HG02623 (cell line): ENCODE results near the gene ADAR.

Experiments
- ATAC-seq: cut with Tn5 transposase; IDR thresholded peaks from one replicate; pipeline ENCODE4 v1.9.1; 2021; ENCODE audit warnings: moderate library complexity; ENCODE audit not compliant: unreplicated experiment

The ADAR gene

DNA sequence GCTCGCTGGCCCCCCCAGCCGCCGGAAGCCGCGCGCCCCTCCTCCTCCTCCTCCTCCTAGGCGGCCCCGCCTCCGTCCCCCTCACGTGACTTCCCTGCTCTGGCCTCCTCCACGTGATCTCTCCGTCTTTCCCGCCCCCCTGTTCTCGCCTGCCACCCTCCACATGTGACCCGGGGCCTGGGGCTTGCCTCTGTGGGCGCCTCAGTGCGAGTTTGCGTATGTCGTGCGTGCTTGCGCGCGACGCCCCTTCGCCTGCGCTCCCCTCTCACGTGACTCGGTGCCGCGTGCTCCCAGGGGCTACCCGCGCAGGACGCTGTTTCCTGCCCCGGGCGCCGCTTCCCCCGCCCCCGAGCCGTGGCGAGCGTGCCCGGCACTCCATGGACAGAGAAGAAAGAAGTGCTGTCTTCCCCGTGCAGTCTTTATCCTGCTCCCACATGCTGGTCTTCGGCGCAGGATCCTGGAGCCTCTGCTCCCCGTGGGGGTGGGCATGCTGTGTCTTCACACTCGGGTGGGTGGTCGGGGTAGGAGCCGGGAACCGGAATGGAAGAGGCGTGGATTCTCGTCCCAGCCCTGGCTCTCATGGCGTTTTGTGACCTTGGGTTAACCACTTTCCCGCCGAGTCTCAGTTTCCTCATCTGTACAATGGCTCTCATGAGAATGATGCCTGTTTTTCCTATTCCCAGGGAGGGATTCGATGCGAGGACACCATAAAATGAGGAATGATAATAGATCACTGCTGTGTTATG, 49.1 kb downstream of the ADAR start:
- ATAC-seq = peak; percentile 87

DNA sequence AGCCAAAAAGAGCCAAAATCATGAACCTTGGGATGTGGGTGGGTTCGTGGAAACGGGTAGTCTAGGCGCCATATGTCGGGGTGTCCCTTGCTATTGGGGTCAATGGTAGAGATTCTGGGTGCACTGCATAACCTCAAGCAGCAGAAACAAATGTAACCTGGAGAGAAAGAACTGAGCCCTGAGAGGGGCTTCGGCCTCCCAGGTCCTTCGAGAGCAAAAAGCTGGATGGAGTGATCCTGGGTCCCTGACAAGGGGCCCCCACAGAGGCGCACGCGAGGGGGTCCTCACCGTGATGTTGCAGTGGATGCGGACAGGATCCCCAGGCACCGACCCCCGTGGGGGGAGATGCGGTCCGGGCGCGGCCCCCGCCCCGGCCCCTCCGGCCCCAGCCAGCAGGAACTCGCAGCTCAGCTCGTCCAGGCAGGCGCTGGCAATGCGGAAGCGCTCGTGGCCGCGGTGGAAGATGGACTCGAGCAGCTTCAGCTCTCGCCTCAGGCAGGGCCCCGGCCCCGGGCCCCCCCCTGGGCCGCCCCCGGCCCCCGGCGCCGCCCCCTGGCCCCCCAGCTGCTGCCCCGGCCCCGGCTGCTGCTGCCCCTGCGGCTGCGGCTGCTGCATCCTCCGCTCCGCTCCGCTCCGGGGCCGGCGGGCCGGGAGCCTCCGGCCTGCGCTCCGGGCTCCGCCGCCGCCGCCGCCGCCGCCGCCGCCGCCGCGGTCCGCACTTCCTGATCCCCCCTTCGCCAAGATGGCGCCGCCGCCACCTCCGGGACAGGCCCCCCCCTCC, 49.9 kb downstream of the ADAR start, which contains the start of gene UBE2Q1:
UBE2Q1 (minus strand) TSS at position 724 of the 781 bp plus-strand sequence; CDS start at position 615, 109 bp downstream.
- ATAC-seq = peak; percentile 10

DNA sequence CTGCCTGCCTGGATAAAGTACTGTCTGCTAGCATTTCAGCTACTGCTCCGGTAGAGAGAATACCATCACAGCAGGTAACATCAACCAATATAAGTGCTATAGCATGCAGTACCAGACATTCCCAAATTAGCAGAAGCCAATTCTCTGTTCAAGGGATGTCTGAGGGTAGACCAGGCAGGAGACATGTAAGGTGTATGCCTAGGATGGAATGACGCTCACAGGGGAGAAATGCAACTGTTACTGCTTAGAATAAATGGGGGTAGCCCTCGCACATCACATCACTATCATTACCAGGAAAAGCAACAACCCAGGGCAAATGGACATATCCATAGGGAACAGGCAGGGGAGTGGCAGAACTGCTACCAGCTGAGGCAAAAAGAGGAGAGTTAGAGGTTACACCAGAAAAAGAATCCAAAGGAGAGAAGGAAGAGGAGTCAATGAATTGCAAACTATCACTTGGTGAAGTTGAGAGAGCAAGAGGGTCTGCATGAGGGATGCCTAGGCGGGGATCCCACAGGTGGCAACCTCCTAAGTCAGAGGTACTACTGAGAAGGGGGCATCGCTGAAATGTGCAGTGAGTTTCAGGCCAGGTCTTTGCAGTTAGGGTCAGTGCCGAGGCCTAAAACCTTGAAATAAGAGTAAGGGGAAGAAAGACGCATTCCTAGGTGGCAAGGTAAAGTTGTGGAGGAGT, 50.6 kb downstream of the ADAR start:
- no peak for ATAC-seq

DNA sequence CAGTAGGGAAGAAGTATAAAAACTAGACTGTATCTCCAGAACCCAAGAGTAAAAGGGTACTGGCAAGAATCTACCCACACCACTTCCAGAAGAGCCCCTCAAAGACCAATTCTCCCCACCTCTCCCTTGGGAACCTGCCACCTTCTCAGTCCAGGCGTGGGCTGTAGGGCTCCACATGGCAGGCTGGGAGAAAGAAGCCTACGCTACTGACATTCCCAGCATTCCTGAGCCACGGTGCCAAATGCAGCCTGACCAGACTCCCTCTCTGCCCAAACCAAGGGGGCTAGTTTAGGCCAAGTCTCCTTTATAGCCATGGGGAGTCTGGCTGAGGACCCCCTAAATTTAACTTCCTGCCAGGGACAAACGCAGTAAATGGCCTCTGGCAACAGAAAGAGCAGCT, 51.6 kb downstream of the ADAR start:
- no peak for ATAC-seq

DNA sequence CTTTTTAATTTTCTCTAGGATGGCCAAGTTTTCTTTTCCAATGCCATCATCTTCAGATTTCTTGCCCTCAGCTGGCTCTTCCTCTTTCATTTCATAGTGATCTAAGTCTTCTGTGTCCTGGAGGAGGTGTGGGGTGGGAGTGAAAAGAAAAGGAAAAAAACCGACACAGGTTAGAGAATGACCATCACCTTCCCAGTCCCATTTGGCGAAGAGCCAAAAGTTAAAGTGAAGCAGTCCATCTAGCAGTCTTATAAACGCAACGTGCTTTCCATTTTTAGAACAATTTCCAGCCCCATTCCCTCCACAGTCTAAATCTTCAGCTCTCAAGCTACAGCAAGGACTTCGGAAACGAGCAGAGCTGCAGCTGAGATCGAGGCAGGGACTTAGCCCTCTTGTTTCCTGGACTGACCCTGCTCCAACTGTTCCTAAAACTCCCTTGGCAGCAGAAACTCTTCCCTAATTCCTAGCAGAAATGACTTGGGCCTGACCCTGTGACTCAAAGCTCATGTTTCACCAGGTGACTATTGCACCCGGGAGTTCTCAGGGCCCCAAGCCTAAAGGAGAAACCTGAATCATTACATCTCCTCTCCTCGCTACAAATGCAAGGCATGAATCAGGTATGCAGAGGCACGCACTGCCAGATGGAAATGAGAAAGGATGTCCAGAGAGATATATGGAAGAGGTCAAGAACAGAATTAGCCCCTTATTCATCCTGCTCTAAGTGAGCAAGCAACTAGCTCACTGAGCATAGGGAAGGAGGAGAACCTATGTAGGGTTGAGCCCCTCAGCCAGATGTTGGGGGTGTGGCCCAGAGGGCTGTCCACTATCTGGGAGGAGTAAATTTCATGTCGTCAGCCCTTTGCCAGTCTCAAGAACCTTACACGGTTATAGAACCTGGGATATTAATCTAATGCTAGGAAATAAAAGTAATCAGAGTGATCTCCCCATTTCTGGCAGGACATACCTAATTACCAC, 54.6 kb downstream of the ADAR start:
- ATAC-seq = no peak

DNA sequence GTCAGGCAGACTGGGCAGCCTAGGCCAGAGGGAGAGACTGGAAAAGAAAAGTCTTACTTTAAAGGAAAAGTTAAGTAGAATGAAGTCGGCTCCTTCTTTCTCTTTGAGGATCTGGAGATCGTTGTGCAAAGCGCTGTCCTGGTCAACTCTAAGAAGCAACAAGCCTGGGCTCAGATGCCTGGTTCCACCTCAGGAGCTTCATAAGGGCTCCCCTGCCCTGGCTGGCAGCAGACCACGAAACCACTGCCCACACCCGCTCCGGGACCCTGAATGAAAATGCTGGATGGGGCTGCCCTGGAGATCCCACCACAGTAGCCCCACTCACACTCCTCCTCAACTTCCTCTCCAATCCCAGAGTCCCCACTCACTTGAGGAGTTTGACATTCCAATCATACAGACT, 56.0 kb downstream of the ADAR start:
- no peak for ATAC-seq

DNA sequence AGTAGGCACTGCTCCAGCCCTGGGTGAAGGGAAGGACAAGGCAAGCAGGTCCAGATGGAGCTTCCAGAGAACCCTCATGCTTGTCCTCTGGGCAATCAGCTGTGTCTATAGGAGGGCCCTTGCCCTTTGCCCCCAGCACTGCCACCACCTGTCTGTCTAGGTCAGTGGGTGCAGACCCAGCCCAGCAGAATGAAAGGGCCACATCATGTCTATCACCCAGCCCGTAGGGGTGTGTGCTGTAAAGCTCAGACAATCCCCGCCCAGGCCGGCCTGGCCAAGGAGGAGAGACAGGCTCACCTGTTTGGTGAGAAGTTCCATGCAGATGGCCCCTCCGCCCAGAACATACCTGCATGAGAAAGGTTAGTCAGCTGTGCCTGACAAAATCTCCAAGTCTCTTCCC, 56.5 kb downstream of the ADAR start:
- no peak for ATAC-seq

DNA sequence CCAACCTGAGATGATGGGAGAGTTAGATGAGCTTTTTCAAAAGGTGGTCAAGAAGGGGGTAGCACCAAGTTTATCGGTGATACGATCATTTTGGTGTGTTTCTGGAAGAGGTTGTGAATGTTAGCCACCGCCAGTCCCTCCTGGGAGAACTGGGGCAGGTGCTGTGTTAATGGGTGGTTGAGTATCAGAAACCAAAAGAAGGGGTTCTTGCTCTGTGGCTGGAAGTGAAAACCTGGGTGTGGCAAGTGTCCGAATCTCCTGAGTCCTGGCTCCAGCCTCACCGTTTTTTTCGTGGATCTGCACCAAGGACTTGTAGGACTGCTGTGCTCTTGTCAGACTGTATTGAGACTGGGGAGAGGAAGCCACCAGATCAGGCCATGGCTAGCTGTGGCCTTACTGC, 57.3 kb downstream of the ADAR start:
- ATAC-seq = no peak

DNA sequence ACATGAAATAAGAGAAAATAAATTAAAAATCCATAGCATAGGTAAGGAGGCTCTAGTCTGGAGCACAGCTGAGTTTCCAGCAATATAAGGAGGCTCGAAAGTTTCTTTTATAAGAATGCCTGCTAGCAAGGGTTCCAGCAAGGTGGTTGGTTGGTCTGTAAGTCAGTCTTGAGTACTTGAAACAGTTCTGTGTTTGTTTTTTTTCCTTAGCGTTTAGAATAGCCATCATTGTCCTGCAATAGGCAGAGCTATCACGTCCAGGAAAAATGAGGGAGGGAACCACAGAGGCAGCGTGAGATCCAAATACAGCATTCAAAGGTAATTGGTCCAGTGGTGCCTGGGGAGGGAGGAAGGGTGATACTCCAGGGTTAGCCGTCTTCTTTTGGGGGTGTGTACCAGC, 57.9 kb downstream of the ADAR start:
- ATAC-seq = no peak

DNA sequence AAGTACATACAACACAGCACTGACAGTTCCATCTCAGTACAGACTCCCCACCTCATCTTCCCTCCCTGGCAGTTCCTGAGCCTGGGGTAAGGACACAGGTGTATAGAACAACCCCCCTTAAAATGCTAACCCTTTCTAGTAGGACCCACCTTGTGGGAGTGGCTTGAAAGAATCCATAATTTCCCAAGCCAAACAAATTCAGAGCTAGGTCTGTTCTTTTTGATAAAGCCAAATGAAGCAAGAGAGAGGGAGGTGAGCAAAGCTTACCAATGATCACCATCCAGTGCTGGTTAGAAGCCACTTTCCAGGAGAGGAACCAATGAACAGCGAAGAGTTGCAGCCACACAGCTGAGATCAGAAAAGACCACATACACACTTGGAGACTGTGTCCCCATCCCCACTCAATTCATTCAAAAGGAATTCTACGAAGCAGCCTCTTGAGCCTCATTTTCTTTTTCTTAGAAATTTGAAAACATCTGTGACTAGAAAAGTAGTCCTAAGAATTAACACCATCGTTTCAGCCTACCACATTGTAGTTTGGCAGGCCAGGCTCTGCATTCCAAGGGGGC, 58.7 kb downstream of the ADAR start:
- no peak for ATAC-seq

DNA sequence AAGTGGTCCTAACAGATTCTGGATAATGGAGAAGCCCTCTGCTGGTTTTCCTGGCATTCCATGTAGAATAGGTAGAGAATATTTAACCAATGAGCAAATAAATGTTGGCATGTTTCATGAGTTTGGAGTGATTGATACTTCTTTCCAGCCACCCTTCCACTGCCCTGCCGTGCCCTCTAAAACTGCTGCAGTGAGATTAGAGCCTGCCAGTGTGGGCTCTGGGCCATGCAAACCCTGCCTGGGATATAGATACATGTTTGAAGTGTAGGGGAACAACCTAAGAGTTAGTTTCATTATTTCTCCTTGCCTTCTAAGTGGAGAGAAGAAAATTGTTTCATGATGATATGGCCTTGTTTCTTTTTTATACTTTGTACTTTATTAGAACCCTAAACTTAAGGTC, 60.0 kb downstream of the ADAR start:
- no peak for ATAC-seq

DNA sequence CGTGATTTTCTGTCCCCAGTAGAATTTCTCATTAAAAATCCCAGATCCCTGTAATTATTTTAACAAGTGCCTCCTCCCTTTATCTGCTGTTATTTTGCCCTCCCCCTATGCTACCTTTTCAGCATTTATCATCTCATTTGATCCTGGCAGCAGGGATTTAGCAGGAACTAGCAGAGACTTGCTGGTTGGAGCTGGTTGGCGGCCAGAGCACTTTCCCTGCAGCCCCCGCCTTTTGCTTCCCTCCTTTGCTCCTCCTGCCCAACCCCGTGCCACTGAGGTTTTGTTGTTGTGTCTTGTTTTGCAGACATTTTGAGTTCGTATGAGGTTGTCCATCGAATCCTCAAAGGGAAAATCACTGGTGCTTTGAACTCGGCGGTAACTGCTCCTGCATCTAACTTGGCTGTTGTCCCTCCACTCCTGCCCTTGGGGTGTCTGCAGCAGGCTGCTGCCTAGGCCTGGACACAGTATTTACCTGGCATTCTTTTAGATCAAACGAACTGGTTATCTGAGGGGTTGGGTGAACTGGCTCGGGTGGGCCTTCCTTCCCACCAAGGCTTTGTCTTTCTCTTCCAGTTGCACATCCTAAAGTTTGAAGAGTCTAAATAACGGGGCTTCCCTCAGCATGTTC, 60.8 kb downstream of the ADAR start:
- no peak for ATAC-seq

DNA sequence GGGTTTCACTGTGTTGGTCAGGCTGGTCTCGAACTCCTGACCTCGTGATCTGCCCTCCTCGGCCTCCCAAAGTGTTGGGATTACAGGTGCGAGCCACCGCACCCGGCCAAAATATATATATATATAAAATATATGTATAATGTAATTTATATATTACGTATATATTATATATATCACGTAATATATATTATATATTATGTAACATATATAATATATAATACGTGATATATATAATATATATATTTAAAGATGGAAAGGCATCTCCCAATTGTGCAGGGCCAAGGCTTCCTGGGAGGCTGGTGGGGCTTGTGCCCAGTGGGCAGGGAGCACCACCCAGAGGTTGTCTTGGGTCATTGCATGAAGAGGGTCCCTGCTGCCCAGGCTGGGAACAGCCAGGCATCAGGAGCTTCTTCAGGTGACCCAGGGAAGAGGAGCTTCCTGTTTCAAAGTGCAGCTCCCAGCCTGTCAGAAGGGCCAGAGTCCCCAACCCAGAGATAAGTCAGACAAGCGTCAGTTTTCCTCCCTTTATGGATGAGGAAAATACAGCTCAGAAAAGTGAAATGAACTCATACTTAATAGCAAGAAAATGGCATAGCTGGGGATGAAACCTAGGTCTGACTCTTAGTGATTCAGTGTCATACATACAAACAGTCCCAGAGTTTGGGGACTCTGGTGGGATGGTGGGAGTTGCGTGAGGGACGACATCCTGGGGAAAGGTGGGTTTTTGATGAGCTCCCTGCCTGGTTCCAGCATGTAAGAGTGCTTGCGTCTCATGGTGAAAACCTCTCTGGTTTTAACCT, 61.5 kb downstream of the ADAR start:
- no peak for ATAC-seq

DNA sequence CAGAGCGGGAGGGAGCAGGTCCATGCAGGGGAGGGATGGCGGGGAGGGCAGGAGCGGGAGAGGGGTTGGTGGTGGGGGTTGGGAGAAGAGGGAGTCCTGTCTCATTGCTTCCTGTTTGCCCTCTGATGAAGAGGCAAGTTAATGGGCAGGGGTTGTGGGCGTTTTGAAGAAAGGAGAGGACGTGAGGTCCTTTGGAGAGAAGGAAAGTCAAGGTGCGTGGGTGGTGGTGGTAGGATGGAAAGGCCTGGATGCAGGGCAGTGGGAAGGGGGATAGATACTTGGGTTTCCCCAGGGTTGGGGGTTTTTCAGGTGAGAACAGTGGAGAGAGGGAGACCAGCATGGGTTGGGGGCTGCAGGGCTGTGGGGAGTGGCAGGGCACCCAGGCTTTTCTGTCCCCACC, 66.8 kb downstream of the ADAR start:
- ATAC-seq = no peak

DNA sequence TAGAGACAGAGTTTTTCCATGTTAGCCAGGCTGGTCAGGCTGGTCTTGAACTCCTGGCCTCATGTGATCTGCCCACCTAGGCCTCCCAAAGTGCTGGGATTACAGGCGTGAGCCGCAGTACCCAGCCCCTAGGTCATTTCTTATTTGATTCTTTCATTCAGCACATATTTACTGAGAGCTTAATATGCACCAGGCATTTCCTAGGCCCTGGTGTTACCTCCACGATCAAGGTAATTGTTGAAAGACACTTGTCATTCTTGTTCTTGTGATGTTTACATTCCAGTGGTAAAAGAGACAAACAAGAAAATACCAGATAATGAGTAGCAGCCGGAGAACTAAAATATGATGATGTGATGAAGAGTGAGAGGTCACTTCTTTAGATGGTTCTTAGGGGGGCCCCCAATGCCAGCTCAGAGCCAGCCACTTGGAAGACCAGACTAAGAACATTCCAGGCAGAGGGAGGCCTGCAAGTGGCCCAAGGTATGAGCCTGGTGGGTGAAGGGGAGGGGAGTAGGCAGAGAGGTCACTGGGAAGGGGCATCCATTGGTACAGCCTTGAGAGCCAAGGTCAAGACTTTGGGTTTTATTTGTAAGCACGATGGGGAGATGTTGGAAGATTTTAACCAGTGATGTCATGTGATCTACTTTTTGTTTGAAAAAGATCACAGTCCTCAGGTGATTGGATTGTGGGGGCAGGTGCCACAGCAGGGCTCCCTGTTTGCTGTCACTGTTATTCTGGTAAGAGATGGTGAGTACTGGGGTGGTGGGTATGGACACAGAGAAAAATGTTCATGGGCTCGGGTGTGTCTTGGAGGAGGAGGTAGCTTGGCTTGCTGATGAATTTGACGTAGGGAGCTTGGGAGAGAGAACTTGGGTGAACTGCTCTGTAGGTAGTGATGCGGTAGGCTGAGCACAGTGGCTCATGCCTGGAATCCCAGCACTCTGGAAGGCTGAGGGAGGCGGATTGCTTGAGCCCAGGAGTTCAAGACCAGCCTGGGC, 68.2 kb downstream of the ADAR start:
- no peak for ATAC-seq

DNA sequence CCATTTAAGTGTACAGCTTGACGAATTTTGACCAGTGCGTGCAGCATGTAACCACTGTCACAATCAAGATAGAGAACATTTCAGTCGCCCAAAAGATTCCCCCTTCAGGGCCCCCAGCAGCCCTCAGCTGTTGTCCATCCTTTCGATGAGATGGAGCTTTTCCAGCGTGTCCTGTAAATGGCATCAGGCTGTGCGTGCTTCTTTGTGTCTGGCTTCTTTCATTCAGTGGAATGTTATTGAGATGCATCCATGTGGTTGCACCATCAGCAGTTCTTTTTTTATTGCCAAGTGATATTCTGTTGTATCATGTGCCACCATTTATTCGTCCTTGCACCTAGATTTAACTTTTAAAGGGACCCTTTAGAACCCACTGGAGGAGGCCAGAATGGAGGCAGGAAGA, 71.4 kb downstream of the ADAR start:
- ATAC-seq = no peak

DNA sequence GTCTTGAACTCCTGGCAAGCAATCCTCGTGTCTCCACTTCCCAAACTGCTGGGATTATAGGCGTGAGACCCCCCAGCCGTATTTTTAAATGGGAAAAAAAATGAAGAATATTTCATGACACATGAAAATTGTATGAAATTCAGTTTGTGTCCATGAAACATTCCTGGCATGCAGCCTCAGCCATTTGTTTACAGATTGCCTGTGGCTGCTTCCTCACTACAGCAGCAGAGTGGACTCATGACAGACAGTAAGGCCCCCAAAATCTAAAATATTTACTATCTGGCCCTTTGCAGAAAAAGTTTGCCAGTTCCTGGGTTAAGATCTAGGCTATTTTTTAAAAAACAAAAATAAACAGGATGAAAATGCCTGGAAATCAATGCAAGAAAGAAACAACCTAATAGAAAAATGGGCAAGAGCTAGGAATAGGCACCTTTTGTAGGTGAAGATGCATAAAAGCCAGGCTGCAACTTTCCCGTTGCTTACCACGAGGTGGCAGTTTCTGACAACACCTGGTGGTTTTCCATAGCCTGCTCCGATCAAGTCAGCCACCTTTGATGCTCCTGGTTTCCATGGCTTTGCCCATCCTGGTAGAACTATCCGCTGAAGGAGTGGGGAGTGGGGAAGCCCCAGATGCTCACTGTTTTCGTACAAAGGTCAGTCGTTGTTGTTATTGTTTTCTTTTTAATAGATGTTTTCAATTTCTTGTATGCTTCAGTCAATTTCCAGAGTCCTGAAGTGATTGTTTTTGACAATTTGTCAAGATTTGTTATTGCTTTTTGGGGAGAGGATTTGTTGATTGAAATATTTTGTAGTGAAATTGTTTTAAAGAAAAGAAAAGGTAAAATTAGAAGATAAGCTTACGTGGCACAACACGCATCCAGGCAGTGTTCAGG, 73.8 kb downstream of the ADAR start:
- no peak for ATAC-seq
